GM18873 (cell line): ENCODE results near the gene WFDC12.
"Not testable (repeated sequence)": the region's sequence is repeated elsewhere in the genome, so short reads cannot be mapped to it uniquely, and the experiment has no call there.

Source experiments
- ATAC-seq: cut with Tn5 transposase; IDR thresholded peaks from one replicate; pipeline ENCODE4 v1.9.1; 2021; ENCODE audit warnings: mild to moderate bottlenecking, moderate library complexity, moderate number of reproducible peaks; ENCODE audit not compliant: unreplicated experiment, low FRiP score

Gene WFDC12

GRCh38 chr20:45124365-45124764, at the start of gene WFDC12:
WFDC12 (minus strand) TSS chr20:45124465; CDS start chr20:45124447, 18 bp downstream.
- no peak for ATAC-seq

GRCh38 chr20:45173522-45173921, 49.3 kb upstream of the WFDC12 start:
- no peak for ATAC-seq

GRCh38 chr20:45164906-45165305, 40.6 kb upstream of the WFDC12 start:
- ATAC-seq = no peak

GRCh38 chr20:45163083-45163803, 39.0 kb upstream of the WFDC12 start:
- ATAC-seq = no peak

- ATAC-seq = no peak
Measured at GRCh38 chr20:45157962-45158361, 33.7 kb upstream of the WFDC12 start.

- ATAC-seq = no peak
Measured at GRCh38 chr20:45156713-45157112, 32.4 kb upstream of the WFDC12 start.

- ATAC-seq = not testable (repeated sequence)
Measured at GRCh38 chr20:45154794-45155193, 30.5 kb upstream of the WFDC12 start.

- ATAC-seq = no peak
Measured at GRCh38 chr20:45154183-45154582, 29.9 kb upstream of the WFDC12 start.

GRCh38 chr20:45153752-45154151, 29.5 kb upstream of the WFDC12 start:
- ATAC-seq = no peak

- no peak for ATAC-seq
Measured at GRCh38 chr20:45153147-45153546, 28.9 kb upstream of the WFDC12 start.

- ATAC-seq = no peak
Measured at GRCh38 chr20:45152405-45152804, 28.1 kb upstream of the WFDC12 start.

GRCh38 chr20:45149062-45149461, 24.8 kb upstream of the WFDC12 start:
- ATAC-seq = no peak

- no peak for ATAC-seq
Measured at GRCh38 chr20:45140836-45141235, 16.6 kb upstream of the WFDC12 start.

GRCh38 chr20:45139733-45140375, 15.6 kb upstream of the WFDC12 start:
- ATAC-seq = not testable (repeated sequence)

- no peak for ATAC-seq
Measured at GRCh38 chr20:45138561-45139300, 14.5 kb upstream of the WFDC12 start.

GRCh38 chr20:45136911-45137310, 12.6 kb upstream of the WFDC12 start:
- ATAC-seq = no peak

GRCh38 chr20:45128099-45128498, 3.8 kb upstream of the WFDC12 start:
- no peak for ATAC-seq

- ATAC-seq = no peak
Measured at GRCh38 chr20:45121388-45121787, 2.9 kb downstream of the WFDC12 start.

GRCh38 chr20:45119556-45120266, 4.6 kb downstream of the WFDC12 start:
- ATAC-seq = no peak

- no peak for ATAC-seq
Measured at GRCh38 chr20:45118028-45118427, 6.2 kb downstream of the WFDC12 start.

GRCh38 chr20:45117581-45117980, 6.7 kb downstream of the WFDC12 start:
- ATAC-seq = no peak
